Left ventricle myocardium inferior (tissue), 1 donor: ENCODE results near the gene SPATA3. TPM values are rescaled to one million over a fixed set of nuclear protein-coding genes. Genes with fewer than 3 reads are reported as not detected.
"Not testable (repeated sequence)": the region's sequence is repeated elsewhere in the genome, so short reads cannot be mapped to it uniquely, and the experiment has no call there.

Experiments
- DNase-seq: peaks from one replicate; pipeline ENCODE4 v3.0.0-alpha.2; 2020
- H3K27ac ChIP-seq: fragments of 200-600 bp; replicated peaks from 2 replicates; pipeline ENCODE4 v1.8.0; 2021
- H3K27me3 ChIP-seq: fragments of 200-600 bp; 2 replicates; pipeline ENCODE4 v1.8.0; 2021; ENCODE audit warnings: low read depth
- H3K36me3 ChIP-seq: fragments of 200-600 bp; 2 replicates; pipeline ENCODE4 v1.8.0; 2021
- H3K4me1 ChIP-seq: fragments of 200-600 bp; 2 replicates; pipeline ENCODE4 v1.8.0; 2021
- H3K4me3 ChIP-seq: fragments of 200-600 bp; 2 replicates; pipeline ENCODE4 v1.8.0; 2021; ENCODE audit warnings: mild to moderate bottlenecking, moderate library complexity
- H3K9me3 ChIP-seq: fragments of 200-600 bp; replicated peaks from 2 replicates; pipeline ENCODE4 v1.8.0; 2021
- intact Hi-C: fragments of 100-400 bp; cut with micrococcal nuclease; formaldehyde crosslinking; loops from one replicate; pipeline ENCODE4 v1.11.0; 2022
- total RNA-seq: library from RNA; stranded (reverse); fragmentation: NEBNext Ultra II Directional; extraction: Animal tissue kit (Norgen Biotek cat#: 25700); gene quantifications from one replicate; pipeline ENCODE4 v1.2.1, GENCODE V29; 2021
- TF ChIP-seq, protein P1 (sequence below): fragments of 200-600 bp; IDR thresholded peaks from 2 replicates; pipeline ENCODE4 v1.8.0; 2021; ENCODE audit warnings: antibody characterized with exemption, mild to moderate bottlenecking, borderline replicate concordance
- donor health status: DM: no; HTN: yes; CAD: no; lungs with severe emphysema.

Gene SPATA3
- total RNA-seq, 1 donor from 2014 or later, result not detected

DNA sequence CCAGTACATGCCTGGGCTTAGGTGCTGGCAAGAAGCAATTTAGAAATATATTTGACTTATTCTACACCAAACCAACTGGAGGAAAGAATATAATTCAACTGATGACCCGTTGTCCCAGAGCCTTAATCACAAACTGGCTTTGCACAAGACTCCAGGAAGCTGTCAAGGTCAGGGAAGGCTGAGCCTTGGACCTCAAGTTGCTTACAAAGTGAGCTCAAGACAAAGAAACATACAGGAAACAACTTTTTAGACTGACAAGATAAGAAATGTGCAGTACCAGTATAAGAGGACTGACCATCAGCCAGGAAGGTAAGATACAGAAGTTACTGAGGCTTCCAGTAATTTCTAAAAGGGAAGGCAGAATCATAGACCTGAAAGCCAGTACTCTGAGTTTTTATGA lies 35.9 kb upstream of the SPATA3 start:
- no peaks in the 10 kb centered on the region for H3K36me3 ChIP-seq
- H3K27me3 ChIP-seq, result peaks cover 91% of the 10 kb centered on the region
- H3K9me3 ChIP-seq, result peaks cover 6% of the 10 kb centered on the region
- intact Hi-C loops, result no loop called here
- H3K4me3 ChIP-seq, result no peak overlapping the region
- H3K4me1 ChIP-seq, result peaks cover 10% of the 10 kb centered on the region
- H3K27ac ChIP-seq, result no peak overlapping the region
- TF ChIP-seq, protein P1, sequence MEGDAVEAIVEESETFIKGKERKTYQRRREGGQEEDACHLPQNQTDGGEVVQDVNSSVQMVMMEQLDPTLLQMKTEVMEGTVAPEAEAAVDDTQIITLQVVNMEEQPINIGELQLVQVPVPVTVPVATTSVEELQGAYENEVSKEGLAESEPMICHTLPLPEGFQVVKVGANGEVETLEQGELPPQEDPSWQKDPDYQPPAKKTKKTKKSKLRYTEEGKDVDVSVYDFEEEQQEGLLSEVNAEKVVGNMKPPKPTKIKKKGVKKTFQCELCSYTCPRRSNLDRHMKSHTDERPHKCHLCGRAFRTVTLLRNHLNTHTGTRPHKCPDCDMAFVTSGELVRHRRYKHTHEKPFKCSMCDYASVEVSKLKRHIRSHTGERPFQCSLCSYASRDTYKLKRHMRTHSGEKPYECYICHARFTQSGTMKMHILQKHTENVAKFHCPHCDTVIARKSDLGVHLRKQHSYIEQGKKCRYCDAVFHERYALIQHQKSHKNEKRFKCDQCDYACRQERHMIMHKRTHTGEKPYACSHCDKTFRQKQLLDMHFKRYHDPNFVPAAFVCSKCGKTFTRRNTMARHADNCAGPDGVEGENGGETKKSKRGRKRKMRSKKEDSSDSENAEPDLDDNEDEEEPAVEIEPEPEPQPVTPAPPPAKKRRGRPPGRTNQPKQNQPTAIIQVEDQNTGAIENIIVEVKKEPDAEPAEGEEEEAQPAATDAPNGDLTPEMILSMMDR, result no peak
- DNase-seq, result no peak

DNA sequence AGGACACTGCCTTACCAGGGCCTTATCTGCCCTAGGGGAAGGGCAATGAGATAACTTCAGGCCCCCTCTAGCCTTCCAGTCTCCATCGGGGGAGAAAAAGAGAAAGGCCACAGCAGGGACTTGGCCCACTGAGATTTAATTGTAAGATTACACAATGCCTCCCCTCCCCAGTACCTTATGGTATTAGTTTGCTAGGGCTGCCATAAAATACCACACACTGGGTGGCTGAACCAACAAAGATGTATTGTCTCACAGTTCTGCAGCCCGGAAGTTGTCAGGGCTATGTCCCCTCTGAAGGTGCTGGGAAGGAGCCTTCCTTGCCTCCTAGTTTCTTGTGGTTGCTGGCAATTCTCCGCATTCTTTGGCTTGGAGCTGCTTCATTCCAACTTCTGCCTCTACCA lies 34.8 kb upstream of the SPATA3 start:
- intact Hi-C loops, result no loop called here
- H3K27me3 ChIP-seq, result peaks cover 85% of the 10 kb centered on the region

DNA sequence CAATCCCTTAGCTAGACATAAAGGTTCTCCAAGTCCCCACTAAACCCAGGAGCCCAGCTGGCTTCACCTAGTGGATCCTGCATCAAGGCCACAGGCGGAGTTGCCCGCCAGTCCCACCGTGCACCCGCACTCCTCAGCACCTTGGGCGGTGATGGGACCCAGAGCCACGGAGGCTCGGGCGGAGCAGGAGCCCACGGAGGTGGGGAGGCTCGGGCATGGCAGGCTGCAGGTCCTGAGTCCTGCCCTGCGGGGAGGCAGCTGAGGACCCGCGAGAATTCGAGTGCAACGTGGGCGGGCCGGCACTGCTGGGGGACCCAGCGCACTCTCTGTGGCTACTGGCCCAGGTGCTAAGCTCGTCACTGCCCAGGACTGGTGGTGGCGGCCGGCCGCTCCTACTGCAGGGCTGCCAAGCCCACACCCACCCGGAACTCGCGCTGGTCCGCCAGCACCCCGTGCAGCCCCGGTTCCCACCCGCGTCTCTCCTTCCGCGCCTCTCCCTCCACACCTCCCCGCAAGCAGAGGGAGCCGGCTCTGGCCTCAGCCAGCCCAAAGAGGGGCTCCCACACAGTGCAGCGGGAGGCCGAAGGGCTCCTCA lies 31.7 kb upstream of the SPATA3 start:
- no peak for DNase-seq
- Histone ChIP-seq H3K36me3 (no peaks in the 10 kb centered on the region), H3K9me3 (peaks cover 6% of the 10 kb centered on the region), H3K4me1 (no peaks in the 10 kb centered on the region), H3K27ac (no peak overlapping the region), H3K27me3 (peaks cover 53% of the 10 kb centered on the region), H3K4me3 (no peak overlapping the region)
- TF ChIP-seq, protein P1, result no peak
- intact Hi-C loops, result no loop called here

More for the DNA sequence above, 34.8 kb upstream of the SPATA3 start:
- DNase-seq, result no peak
- Histone ChIP-seq H3K36me3 (no peaks in the 10 kb centered on the region), H3K9me3 (peaks cover 6% of the 10 kb centered on the region), H3K4me3 (no peak overlapping the region), H3K27ac (no peak overlapping the region), H3K4me1 (peaks cover 10% of the 10 kb centered on the region)
- TF ChIP-seq, protein P1, result no peak

DNA sequence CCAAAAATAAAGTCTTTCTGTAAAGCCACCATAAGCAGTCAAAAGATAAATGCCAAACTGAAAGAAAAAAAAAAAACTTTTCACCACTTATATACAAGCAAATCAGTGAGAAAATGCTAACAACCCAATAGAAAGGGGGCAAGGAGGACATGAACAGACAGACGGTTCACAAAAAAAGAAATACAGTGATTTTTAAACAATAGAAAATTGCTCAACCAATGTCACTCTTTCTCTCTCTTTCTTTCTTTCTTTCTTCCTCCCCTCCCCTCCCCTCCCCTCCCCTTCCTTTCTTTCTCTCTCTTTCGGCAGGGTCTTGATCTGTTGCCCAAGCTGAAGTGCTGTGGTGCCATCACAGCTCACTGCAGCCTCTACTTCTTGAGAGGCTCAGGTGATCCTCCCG lies 28.8 kb upstream of the SPATA3 start:
- no peak for DNase-seq
- no peak overlapping the region for H3K27ac ChIP-seq
- H3K4me3 ChIP-seq, result no peak overlapping the region
- intact Hi-C loops, result no loop called here
- no peaks in the 10 kb centered on the region for H3K9me3 ChIP-seq
- TF ChIP-seq, protein P1, result no peak
- H3K27me3 ChIP-seq, result peaks cover 24% of the 10 kb centered on the region
- no peaks in the 10 kb centered on the region for H3K36me3 ChIP-seq
- H3K4me1 ChIP-seq, result no peaks in the 10 kb centered on the region

DNA sequence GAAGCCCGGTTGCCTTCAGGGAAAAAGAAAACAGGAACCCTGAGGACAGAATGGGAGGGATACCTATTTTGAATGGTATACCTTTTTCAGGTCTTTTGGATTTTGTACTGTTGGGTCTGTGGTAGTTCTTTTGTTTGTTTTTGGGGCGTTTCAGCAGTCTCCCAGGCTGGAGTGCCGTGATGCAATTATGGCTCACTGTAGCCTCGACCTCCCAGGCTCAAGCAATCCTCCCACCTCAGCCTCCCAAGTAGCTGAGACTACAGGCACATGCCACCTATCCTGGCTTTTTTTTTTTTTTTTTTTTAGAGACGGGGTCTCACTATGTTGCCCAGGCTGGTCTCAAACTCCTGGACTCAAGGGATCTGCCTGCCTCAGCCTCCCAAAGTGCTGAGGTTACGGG lies 27.6 kb upstream of the SPATA3 start:
- H3K4me1 ChIP-seq, H3K36me3 ChIP-seq, DNase-seq, intact Hi-C loops, H3K9me3 ChIP-seq, H3K4me3 ChIP-seq, H3K27ac ChIP-seq: not testable (repeated sequence)
- H3K27me3 ChIP-seq, result peaks cover 12% of the 10 kb centered on the region

DNA sequence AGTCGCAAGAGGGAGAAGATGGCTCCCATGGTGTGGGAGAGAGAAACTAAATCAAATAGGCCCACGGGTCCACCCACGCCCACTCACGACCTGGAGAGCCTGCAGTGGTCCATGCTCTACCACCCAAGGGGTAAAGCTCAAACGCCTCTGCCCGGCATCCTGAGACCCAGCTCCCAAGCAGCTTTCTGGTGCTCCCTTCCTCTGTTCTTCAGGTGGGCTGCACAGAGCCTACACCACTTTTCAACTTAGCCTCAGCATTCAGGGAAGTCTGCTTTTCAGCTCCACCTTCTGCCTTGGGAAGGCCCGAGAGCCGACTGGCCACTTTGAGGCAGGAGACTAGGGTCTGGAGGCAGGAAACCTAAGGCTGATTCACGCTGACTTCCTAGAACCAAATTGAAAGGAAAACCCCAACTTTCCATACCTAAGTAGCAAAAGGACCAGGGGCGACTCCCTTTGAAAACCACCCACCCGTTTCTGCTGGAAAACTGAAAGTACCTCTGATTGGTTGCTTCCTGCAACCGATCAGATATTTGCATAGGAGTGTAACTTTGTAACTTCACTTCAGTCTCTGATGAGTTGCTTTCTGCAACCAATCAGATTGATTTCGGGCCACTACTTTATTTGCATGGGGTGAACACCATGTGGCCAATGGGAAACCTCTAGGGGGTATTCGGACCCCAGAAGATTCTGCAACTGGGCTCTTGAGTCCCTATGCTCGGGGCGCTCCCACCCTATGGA lies 26.8 kb upstream of the SPATA3 start:
- H3K27me3 ChIP-seq, result peaks cover 9% of the 10 kb centered on the region
- H3K4me3 ChIP-seq, result no peak overlapping the region
- H3K9me3 ChIP-seq, result no peaks in the 10 kb centered on the region
- no peak for DNase-seq
- TF ChIP-seq, protein P1, result no peak
- intact Hi-C loops, result no loop called here
- H3K4me1 ChIP-seq, result no peaks in the 10 kb centered on the region
- H3K36me3 ChIP-seq, result no peaks in the 10 kb centered on the region
- no peak overlapping the region for H3K27ac ChIP-seq
